Right atrium auricular region (tissue), 2 donors: ENCODE results near the gene ARHGAP32. TPM values are rescaled to one million over a fixed set of nuclear protein-coding genes. Genes with fewer than 3 reads are reported as not detected.

ENCODE experiments used
- DNase-seq: peaks from one replicate; pipeline ENCODE4 v3.0.0-alpha.2; 2019; ENCODE audit warnings: low spot score
- H3K27ac ChIP-seq, 2 donors: fragments of 200-600 bp; sonication (generic); 1 replicate in 1 of 2; 2 replicates in 1 of 2; pipeline ENCODE4 v1.5.1; 2016 to 2019
- H3K27me3 ChIP-seq, 2 donors: fragments of 200-600 bp; sonication (generic); one replicate each; pipeline versions ENCODE4 v1.5.1 to v1.6.0; 2017 to 2019
- H3K36me3 ChIP-seq: fragments of 200-600 bp; sonication (generic); one replicate; pipeline ENCODE4 v1.5.1; 2016
- H3K4me1 ChIP-seq, 2 donors: fragments of 200-600 bp; sonication (generic); one replicate each; pipeline versions ENCODE4 v1.5.1 to v1.6.0; 2017 to 2019
- H3K4me3 ChIP-seq, 2 donors: fragments of 200-600 bp; sonication (generic); 1 replicate in 1 of 2; 2 replicates in 1 of 2; pipeline ENCODE4 v1.5.1; 2017 to 2019; ENCODE audit warnings: mild to moderate bottlenecking in 1 of 2, moderate library complexity in 1 of 2
- H3K9me3 ChIP-seq, 2 donors: fragments of 200-600 bp; sonication (generic); one replicate each; pipeline ENCODE4 v1.5.1; 2019
- CTCF ChIP-seq, 2 donors: fragments of 200-600 bp; sonication (generic); IDR thresholded peaks; one replicate each; pipeline ENCODE4 v1.5.1; 2019; ENCODE audit warnings: antibody characterized with exemption in 2 of 2
- total RNA-seq, 2 donors: library from RNA; depleted of rRNA; stranded (reverse); fragments of >200 nt; gene quantifications; one replicate each; pipeline ENCODE4 v1.1.0, GENCODE V29; 2016

Gene ARHGAP32
- total RNA-seq: 10 to 100 TPM in 1 of 2 donors, 1 to 10 TPM in 1; 5.2 to 10.5 TPM

- no peak for TF ChIP-seq CTCF (IDR thresholded peaks at IDR 0.05)
- no peak within 1 kb of the TSS for H3K4me3 ChIP-seq
- H3K27ac ChIP-seq: no peak within 1 kb of the TSS
- no peak for DNase-seq
- H3K36me3 ChIP-seq: no peaks in the 10 kb centered on the region
- H3K27me3 ChIP-seq: no peaks in the 10 kb centered on the region
- no peaks in the 10 kb centered on the region for H3K4me1 ChIP-seq
- H3K9me3 ChIP-seq: no peaks in the 10 kb centered on the region
Measured at GRCh38 chr11:129192150-129192549, at the start of gene ARHGAP32. Gene ARHGAP32, minus strand, starts transcription at chr11:129192325. Its CDS starts 127 bp downstream, at chr11:129192198.

DNA sequence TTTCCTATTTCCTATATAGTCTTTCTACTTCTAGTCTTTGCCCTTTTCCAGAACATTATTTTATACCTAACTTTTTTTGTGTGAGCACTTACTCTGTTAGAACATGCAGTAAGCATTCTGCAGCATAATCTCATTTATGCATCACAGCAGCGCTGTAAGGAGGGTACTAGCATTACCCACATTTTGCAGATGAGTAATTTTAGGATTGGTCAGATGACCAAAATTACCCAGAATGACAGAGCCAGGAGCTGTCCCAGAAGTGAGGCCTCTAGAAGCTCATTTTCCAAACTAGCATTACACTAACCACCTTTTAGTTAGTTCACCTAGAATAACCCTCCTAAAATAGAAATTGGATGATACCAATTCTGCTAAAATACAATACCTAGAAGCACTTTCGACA, 47.1 kb upstream of the ARHGAP32 start:
- Histone ChIP-seq H3K36me3 (no peaks in the 10 kb centered on the region), H3K9me3 (no peaks in the 10 kb centered on the region), H3K27ac (no peak overlapping the region), H3K4me1 (no peaks in the 10 kb centered on the region), H3K4me3 (no peak overlapping the region), H3K27me3 (no peaks in the 10 kb centered on the region)
- TF ChIP-seq CTCF (IDR thresholded peaks at IDR 0.05): no peak
- no peak for DNase-seq

DNA sequence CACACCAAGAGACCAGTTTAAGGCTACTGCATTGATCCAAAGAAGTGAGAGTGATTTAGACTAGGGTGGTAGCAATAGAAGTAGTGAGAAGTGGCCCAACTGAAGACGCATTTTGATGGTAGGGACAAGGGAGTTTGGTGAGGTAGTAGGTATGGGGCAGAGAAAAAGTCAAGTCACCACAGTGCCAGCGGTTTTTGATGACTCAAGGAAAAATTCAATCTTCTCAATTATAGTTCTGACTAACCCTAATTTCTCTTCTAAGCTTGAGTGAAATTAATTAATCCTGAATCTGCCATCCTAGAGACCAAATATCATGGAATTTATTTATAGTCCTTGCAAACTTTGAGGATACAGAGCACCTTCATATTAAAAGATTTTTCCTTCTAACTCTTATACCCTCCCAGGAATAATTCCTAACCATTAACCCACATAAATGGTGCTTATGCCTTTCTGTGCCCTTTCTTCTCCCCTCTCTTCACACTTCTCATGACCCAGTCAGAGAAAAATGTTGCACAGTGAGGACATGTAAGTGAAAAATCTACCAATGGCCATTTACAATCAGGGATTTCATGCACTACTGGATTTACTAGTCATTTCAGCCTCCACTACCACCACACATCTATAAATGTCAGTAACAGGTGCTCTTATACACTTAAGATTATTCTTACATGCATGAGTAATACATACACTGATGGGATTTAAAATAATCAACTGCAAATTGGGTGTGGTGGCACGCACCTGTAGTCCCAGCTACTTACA, 45.9 kb upstream of the ARHGAP32 start:
- H3K36me3 ChIP-seq: no peaks in the 10 kb centered on the region
- no peaks in the 10 kb centered on the region for H3K9me3 ChIP-seq
- TF ChIP-seq CTCF (IDR thresholded peaks at IDR 0.05): no peak
- H3K4me1 ChIP-seq: no peaks in the 10 kb centered on the region
- H3K27me3 ChIP-seq: no peaks in the 10 kb centered on the region
- H3K4me3 ChIP-seq: no peak overlapping the region
- no peak overlapping the region for H3K27ac ChIP-seq
- no peak for DNase-seq

DNA sequence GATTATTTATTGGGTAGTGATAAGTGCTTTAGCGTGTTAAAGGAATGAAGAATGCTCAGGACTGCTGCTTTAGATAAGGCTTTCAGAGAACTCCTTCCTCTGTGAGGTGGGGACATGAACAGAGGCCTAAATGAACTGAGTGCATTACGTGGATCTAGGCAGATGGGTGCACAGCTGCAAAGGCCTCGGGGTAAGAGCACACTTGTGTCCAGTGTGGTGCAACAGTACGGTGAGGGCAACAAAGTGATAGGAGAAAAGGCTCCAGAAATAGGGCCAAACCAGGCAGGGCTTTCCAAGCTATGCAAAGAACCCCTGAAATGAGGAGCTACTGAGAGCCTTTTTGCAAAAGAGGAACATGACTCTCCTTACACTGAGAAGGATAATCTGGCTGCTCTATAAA, 45.3 kb upstream of the ARHGAP32 start:
- Histone ChIP-seq H3K36me3 (no peaks in the 10 kb centered on the region), H3K27me3 (no peaks in the 10 kb centered on the region), H3K4me1 (no peaks in the 10 kb centered on the region), H3K9me3 (no peaks in the 10 kb centered on the region), H3K4me3 (no peak overlapping the region), H3K27ac (no peak overlapping the region)
- DNase-seq: no peak
- TF ChIP-seq CTCF (IDR thresholded peaks at IDR 0.05): no peak

GRCh38 chr11:129236850-129237249, 44.7 kb upstream of the ARHGAP32 start:
- Histone ChIP-seq H3K9me3 (no peaks in the 10 kb centered on the region), H3K27ac (no peak overlapping the region), H3K36me3 (no peaks in the 10 kb centered on the region), H3K27me3 (no peaks in the 10 kb centered on the region), H3K4me3 (no peak overlapping the region), H3K4me1 (no peaks in the 10 kb centered on the region)
- no peak for TF ChIP-seq CTCF (IDR thresholded peaks at IDR 0.05)
- no peak for DNase-seq

- H3K36me3 ChIP-seq: no peaks in the 10 kb centered on the region
Measured at GRCh38 chr11:129234978-129235377, 42.9 kb upstream of the ARHGAP32 start.

More at GRCh38 chr11:129234978-129235377, 42.9 kb upstream of the ARHGAP32 start:
- Histone ChIP-seq H3K9me3 (no peaks in the 10 kb centered on the region), H3K4me3 (no peak overlapping the region), H3K27ac (no peak overlapping the region), H3K27me3 (no peaks in the 10 kb centered on the region), H3K4me1 (no peaks in the 10 kb centered on the region)
- TF ChIP-seq CTCF (IDR thresholded peaks at IDR 0.05): no peak
- no peak for DNase-seq
